ENCODE measurements around the gene RNPEPL1.

DNA sequence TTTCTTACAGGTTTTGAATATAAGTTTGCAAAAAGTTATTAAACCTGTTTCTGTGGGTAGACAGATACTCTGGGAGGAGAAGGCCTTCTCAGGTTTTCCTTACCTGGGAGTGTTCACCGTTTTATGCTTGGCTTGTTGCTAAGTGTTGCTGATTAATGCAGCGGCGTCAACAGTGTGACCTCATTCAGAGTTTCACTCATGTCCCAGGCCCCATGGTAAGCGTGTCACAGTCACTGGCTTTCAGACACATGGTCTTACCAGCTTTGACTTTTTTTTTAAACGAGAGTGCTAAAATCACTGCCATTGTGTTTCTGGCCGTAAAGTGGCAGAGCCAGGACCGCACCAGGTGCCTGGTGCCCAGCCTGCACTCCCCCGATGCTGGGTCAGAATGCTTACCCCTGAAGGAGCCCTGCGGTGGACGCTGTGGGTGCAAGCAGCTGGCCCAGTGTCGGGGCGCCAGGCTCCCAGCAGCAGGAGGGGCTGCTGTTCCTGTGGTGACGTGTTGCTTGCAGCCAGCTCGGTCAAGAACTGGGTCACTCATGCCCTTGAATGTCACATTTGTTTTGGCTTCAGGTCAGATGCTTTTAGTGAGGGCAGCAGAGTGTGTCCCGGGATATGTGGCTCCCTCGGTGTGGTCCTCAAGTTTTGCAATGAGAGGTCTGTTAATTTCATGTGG lies 21.7 kb downstream of the RNPEPL1 start:
- TF ChIP-seq, protein P1, sequence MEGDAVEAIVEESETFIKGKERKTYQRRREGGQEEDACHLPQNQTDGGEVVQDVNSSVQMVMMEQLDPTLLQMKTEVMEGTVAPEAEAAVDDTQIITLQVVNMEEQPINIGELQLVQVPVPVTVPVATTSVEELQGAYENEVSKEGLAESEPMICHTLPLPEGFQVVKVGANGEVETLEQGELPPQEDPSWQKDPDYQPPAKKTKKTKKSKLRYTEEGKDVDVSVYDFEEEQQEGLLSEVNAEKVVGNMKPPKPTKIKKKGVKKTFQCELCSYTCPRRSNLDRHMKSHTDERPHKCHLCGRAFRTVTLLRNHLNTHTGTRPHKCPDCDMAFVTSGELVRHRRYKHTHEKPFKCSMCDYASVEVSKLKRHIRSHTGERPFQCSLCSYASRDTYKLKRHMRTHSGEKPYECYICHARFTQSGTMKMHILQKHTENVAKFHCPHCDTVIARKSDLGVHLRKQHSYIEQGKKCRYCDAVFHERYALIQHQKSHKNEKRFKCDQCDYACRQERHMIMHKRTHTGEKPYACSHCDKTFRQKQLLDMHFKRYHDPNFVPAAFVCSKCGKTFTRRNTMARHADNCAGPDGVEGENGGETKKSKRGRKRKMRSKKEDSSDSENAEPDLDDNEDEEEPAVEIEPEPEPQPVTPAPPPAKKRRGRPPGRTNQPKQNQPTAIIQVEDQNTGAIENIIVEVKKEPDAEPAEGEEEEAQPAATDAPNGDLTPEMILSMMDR (IDR thresholded peaks at IDR 0.05 in 4 of 5, conservative IDR thresholded peaks at IDR 0.05 in 1 of 5): no peak
- TF ChIP-seq POLR2A (IDR thresholded peaks at IDR 0.05): no peak

Measured in gastrocnemius medialis (tissue), 4 donors.